HG03103 (cell line): Measurements from ENCODE around the gene LCE2C.
"Not testable (repeated sequence)": the region's sequence is repeated elsewhere in the genome, so short reads cannot be mapped to it uniquely, and the experiment has no call there.

Source experiments
- ATAC-seq: cut with Tn5 transposase; IDR thresholded peaks from one replicate; pipeline ENCODE4 v1.9.1; 2021; ENCODE audit warnings: low read depth; ENCODE audit not compliant: unreplicated experiment

The LCE2C gene, protein sequence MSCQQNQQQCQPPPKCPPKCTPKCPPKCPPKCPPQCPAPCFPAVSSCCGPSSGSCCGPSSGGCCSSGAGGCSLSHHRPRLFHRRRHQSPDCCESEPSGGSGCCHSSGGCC

DNA sequence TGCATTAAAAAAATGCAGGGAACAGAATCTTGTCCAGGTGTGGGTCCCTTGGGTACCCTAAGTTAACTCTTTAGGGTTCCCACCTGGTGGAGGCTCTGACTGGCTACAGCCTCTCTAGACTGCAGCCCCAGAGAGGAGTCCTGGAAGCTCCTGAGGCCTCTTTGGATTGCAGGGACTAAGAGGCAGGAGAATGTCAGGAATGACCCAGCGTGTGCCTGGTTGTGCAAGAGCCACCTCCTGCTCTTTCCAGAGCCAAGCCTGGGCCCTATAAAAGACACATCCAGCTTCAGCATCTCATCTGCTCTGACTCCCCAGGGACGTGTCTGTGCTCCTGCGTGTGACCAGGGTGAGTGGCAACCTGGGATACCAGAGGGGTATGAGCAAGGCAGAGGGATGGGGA, at the start of gene LCE2C:
Gene LCE2C, plus strand, starts transcription at position 297 of the 400 bp plus-strand sequence. CDS start 737 bp downstream, outside the sequence.
- ATAC-seq = not testable (repeated sequence)

DNA sequence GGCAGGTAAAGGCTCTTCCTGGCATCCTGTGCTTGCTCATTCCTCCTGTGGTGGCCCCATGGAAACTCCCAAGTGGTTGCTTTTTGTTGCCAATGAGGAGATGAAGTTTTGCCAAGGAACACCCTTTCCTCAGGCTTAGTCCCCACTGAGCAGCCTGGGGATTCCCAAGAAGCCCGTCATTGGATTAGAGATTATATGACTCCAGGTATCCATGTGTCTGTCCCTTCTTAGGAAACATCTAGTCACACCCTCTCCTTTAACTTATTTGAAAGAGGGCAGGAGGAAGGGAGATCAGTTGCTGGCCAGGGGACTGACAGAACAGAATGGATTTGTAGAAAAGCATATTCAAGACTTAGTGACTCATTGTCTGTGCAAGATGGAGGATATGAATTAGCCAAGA, 48.3 kb upstream of the LCE2C start:
- no peak for ATAC-seq

DNA sequence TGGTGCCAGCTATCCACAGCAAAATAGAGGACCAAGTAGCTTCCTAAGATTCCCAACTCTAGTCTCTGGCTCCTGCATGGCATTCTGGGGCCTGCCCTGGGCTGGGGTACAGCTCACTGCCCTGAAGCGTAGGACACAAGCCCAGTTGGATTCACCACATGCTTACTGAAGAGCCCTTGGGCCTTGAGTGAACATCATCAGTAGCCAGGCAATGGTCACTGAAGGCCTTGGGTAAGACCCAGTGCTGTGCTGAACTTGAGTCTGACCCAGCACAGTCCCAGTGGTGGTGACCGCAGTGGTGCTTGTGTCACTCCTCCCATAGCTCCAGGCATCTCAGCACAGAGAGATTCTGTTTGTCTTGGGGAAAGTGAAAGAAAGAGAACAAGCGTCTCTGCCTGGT, 44.5 kb upstream of the LCE2C start:
- ATAC-seq = no peak

DNA sequence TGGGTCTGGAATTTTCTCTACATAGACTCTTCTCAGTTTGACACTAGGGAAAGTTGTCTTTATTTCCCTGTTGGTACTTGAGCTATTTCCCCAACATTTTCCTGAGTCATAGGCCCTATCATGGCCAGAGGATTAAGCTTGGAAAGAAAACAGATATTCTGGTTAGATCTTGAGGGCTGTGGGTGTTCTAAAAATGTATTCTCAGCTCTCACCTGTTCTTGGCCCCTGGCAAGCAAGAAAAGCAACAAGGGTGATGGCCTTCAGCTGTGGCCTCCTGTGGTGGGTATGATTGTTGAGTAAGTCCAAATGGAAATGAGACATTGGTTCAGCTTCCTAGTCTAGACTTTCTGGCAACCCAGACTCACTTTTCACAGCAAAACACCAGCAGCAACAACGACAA, 34.7 kb upstream of the LCE2C start:
- no peak for ATAC-seq

DNA sequence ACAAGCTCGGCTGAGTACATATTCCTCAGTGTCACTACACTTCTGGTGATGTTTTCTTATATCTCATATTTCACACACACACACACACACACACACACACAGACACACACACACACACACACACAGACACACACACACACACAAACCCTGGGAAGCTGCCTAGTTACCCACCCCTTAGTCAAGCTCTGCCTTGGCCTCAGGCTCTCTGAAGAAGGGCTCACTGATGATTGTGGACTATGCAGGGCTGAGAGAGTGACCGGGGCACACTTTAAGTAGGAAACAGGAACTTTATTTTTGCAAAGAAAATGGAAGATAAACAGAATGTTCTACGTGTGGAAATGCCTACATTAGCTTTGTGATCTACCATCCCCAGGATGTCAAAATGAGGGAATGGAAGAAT, 31.1 kb upstream of the LCE2C start:
- ATAC-seq = no peak

DNA sequence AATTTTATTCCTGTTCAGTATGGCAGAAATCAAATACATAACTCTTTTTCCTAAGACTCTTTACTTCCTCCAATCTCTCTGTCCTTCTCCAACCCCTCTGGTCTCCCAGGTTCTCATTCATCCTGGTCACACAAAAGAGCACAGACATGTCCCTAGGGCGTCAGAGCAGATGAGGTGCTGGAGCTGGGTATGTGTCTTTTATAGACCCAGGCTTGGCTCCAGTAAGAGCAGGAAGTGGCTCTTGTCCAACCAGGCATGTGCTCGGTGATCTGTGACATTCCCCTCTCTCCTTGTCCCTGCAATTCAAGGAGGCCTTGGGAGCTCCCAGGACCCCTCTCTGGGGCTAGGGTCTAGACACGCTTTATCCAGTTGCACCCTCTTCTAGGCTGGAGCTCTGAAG, 29.9 kb upstream of the LCE2C start:
- ATAC-seq = no peak

DNA sequence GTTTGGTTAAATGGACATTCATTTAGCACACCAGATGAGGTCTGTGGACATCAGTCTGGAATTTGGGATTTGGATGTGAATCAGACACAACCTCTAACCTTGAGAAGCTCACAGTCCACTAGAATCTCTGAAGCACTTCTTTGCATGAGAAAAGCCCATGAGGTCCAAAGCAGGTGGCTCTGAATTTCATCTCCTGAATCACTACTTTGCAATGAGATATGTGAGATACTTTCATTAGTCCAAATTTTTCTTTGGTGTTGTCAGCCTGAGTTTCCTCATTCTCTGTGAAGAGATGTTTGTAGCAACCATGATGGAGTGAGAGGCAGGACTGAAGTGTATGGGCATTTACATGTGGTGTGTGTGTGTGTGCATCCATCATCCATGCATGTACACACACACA, 28.4 kb upstream of the LCE2C start:
- no peak for ATAC-seq

DNA sequence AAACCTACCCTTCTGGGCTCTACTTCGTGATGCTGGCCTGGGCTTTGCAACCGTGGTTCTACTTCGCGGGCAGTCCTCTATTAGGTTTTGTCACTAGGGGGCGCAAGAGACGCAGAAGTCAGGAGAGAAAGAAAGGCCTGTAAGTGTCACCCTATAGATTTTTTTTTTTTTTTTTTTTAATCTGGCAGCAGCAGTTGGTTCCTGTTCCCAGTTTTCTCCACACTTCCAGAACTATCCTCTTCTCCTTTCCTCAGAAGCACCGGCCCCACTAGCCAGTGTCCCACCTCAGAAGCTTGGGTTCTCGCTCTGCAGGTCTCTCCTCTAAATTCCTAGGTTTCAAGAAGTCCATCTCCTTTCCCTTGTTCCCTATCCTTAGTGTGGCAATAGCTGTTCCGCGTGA, 21.0 kb upstream of the LCE2C start:
- no peak for ATAC-seq

DNA sequence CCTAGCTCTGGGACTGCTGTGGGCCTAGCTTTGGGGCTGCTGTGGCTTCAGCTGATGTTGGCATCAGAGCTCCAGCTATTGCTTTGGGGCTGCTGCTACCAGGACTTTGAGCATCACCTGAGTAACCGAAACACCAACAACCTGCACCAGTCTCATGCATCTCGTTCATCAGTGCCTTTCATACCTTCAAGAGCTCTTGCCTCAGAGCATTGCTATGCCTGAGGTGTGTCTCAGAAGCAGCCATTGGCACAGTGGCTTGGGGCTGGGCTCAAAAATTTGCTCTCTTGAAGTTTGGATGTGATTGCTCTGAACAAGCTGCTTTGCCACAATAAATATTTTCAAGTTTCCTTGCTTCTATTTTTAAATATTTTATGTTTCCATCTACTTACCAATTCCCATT, 18.6 kb upstream of the LCE2C start:
- no peak for ATAC-seq

DNA sequence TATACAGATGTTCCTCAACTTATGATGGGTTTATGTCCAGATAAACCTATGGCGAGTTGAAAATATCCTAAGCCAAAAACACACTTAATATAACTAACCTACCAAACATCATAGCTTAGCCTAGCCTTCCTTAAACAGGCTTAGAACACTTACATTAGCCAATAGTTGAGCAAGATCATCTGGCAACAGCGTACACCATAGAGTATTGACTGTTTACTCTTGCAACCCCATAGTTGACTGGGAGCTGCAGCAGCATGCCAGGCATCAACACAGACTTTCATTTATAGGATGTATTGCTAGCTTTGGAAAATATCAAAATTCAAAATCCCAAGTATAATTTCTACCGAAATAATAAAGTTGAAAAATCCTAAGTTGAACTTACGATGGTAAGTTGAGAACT, 17.4 kb upstream of the LCE2C start:
- no peak for ATAC-seq

DNA sequence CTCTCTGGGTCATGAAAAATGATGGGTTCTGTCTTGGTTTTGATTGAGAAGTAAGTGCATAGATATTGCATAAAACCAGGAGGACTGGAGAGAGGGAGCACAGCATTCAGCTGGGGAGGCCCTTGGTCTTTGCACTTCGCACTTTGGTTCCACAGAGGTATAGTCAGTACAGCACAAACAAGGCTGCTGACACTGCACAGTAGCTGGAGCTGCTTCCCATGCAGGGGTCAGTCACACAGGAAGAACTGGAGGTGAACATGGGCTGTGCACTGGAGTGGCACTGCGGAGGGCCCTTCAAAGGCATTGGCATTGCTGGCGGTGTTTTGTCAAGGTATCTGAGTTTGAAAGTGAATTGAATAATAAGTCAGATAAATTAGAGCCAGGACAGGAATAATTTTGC, 16.4 kb upstream of the LCE2C start:
- no peak for ATAC-seq

DNA sequence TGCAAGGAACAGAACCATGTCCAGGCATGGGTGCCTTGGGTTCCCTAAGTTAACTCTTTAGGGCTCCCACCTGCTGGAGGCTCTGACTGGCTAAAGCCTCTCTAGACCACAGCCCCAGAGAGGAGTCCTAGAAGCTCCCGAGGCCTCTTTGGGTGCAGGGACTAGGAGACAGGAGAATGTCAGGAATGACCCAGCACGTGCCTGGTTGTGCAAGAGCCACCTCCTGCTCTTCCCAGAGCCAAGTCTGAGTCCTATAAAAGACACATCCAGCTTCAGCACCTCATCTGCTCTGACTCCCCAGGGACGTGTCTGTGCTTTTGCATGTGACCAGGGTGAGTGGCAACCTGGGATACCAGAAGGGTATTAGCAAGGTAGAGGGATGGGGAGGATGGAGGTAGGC, 12.0 kb upstream of the LCE2C start, which contains the start of gene LCE2D:
Gene LCE2D, plus strand, starts transcription at position 283 of the 400 bp plus-strand sequence. CDS start 726 bp downstream, outside the sequence.
- no peak for ATAC-seq

DNA sequence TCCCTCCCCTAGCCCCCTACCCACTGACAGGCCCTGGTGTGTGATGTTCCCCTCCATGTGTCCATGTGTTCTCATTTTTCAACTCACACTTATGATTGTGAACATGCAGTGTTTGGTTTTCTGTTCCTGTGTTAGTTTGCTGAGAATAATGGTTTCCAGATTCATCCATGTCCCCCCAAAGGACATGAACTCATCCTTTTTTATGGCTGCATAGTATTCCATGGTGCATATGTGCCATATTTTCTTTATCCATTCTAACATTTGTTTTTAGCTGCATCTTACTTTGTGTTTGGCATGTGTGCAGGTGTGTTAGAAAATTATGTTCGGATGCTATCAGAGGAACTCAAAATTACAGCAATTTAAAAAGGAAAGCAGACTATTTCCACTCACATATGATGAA, 8.9 kb upstream of the LCE2C start:
- not testable (repeated sequence) for ATAC-seq

DNA sequence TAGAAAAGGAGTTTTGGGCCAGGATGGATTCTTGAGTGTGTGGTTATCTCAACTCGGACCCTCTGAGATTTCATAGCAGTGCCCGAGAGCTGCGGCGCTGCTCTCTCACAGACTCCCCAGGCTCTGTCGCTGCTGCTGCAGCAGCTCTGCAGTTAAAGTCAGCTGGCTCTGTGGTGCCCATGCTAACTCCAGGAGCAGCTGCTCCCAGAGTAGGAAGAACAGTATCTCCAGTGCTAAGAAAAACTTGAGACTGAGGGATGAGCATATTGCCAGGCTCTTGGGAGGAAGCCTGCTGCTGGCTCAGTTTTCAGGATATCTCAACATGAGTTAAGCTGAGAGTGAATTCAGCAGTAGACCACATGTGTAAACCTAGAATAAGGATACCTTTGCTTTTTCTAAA, 7.4 kb upstream of the LCE2C start:
- ATAC-seq = no peak

DNA sequence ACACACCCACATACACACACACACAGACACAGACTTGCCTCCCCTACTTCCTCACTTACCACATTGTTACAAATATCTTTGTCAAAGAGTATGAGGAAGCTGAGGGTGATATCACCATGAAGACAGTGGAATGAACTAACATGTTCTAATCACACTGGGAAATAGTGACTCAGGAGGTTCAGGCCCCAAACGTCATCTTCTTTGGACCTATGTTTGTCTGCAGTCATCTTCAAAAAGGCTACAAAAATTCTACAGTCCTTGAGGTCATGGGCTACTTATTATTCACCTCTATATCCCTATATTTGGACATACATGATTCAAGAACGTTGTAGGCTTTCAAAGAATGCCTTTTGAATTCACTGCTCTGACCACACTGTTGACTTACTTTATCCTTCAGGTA, 2.1 kb upstream of the LCE2C start:
- ATAC-seq = no peak

DNA sequence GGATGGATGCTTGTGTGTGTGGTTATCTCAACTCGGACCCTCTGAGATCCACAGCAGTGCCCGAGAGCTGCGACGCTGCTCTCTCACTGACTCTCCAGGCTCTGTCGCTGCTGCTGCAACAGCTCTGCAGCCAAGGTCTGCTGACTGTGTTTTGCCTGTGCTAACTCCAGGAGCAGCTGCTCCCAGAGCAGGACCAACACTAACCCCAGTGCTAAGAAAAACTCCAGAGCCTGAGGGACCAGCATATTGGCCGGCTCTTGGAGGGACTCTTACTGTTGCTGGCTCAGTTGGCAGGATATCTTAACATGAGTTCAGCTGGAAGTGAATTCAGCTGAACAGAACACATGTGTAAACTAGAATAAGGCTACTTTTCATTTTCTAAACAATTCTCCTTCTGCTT, 4.4 kb downstream of the LCE2C start:
- no peak for ATAC-seq

DNA sequence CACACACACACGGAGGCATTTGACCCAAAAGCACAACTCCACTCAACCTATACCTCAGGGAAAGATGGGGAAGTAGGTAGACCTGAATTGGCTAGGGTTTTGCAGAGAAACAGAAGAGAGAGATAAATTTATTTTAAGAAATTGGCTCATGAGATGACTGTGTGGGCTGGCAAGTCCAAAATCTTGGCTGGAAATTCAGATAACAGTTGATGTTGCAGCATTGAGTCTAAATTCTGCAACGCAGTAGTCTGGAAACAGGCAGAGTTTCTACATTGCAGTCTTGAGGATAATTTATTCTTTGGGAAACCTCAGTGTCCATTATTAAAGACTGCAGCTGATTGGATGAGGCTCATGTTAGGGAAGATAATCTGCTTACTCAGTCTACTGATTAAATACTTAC, 6.5 kb downstream of the LCE2C start:
- ATAC-seq = no peak

DNA sequence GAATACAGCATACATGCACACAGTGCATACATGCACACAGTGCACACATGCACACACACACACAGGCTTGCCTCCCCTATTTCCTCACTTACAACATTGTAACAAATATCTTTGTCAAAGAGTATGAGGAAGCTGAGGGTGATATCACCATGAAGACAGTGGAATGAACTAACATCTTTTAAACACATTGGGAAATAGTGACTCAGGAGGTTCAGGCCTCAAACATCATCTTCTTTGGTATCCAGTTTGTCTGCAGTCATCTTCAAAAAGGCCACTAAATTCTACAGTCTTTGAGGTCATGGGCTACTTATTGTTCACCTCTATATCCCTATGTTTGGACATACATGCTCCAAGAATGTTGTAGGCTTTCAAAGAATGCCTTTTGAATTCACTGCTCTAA, 8.8 kb downstream of the LCE2C start:
- ATAC-seq = no peak

DNA sequence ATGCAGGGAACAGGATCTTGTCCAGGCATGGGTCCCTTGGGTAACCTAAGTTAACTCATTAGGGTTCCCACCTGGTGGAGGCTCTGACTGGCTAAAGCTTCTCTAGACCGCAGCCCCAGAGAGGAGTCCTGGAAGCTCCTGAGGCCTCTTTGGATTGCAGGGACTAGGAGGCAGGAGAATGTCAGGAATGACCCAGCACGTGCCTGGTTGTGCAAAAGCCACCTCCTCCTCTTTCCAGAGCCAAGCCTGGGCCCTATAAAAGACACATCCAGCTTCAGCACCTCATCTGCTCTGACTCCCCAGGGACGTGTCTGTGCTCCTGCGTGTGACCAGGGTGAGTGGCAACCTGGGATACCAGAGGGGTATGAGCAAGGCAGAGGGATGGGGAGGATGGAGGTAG, 10.7 kb downstream of the LCE2C start, which contains the start of gene LCE2B:
Gene LCE2B, plus strand, starts transcription at position 301 of the 400 bp plus-strand sequence. CDS start 721 bp downstream, outside the sequence.
- not testable (repeated sequence) for ATAC-seq

DNA sequence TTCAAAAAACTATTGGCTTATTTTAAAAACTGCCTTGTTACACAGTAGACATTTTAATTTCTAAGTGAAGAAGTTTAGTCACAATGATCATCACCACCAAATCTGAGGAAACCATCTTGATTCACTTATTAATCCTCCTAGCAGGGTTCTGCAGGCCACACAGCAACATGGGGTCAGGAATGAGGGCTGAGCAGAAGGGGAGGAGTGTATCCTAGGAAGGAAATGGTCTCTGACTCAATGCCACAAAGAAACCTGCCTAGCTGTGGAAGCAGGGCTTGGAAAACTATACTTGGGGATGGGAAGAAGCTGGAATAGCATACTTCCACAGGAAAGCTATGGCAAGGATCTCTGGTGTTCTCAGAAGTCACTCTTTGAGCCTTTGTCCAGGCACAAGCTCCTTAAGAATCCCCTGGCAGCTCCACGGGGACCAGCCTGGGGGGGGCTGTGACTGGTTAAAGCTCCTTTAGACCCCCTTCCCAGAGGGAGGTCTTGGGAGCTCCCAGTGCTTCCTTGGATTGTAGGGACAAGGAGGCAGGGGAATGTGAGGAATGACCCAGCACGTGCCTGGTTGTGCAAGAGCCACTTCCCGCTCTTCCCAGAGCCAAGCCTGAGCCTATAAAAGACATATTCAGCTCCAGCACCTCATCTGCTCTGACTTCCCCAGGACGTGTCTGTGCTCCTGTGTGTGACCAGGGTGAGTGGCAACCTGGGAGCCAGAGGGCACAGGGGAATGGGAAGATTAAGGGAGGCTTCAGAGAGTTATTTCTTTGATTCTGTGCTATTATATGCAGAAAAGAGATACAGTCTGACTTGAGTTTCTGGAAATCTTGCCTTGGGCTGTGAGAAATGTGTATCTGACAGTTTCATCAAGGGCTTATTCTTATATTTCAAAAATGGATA, 22.9 kb downstream of the LCE2C start, which contains the start of gene LCE2A:
Gene LCE2A, plus strand, starts transcription at position 645 of the 900 bp plus-strand sequence. CDS start 557 bp downstream, outside the sequence.
- ATAC-seq = no peak

DNA sequence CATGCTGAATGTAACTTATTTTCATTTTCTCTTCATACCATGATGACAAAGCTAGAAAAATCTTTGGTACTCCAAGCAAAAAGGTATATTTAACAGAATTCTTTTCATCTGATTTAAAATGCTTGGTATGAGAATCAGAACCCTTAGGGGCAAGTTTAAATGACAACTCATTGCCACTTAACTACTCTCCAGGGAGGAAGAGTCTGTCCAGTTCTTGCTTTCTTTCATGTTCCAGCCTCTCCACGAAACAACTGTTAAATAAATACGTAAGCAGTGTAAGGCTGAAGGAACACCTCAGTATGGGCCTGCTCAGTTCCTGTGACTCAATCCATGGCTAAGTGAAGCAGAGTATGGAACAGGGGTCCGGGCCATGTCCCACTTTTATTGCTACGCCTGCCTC, 24.7 kb downstream of the LCE2C start:
- ATAC-seq = no peak

DNA sequence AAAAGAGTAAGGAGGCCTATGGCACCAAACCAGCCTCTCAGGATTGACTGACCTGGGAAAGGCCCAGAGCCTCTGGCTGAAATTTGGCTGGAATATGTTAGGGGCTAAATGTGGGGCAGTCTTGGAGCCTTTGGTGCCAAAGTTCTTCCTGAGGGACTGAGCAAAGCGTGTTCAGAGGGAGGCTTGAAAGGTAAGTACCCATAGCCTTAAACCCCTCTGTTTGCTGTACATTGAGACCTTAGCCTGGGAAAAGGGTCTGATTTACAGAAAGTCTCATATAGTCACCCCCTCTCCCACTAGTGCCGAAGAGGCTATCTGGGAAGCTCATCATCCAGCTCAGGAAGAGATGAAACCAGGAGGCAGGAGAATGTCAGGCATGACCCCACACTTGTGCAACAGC, 32.8 kb downstream of the LCE2C start, which contains the start of gene LCE4A:
Gene LCE4A, plus strand, starts transcription at position 301 of the 400 bp plus-strand sequence. CDS start 916 bp downstream, outside the sequence.
- ATAC-seq = no peak
